Activated CD8-positive, alpha-beta memory T cell treated with anti-CD3 and anti-CD28 coated beads for 48 hours (primary cell): ENCODE measurements around the gene UBTF.
"Not testable (repeated sequence)": the region's sequence is repeated elsewhere in the genome, so short reads cannot be mapped to it uniquely, and the experiment has no call there.

Experiments used
- DNase-seq, 3 experiments: peaks; one replicate each; pipeline ENCODE4 v3.0.0-alpha.2; 2020; ENCODE audit warnings: low read depth in 2 of 3, low spot score in 2 of 3

Gene UBTF

DNA sequence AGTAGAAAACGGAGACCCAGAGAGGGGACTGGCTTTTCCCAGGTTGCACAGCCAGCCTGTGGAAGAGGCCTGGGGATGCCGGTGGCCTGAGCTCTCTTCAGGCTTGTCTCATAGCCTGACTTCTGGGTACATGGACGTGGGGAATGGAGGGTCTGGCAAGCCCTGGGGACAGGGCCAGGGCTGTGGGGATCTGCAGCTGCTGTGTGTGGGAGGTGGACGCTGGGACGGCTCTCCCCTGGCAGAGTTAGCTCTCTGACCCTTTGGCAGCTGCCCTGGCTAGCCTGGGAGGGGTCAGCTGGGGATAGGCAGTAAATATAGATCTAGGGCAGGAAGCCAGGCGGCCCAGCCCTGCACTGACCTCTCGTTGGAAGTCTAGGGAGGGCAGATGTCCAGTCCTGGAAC lies 28.0 kb upstream of the UBTF start:
- DNase-seq: no peak

DNA sequence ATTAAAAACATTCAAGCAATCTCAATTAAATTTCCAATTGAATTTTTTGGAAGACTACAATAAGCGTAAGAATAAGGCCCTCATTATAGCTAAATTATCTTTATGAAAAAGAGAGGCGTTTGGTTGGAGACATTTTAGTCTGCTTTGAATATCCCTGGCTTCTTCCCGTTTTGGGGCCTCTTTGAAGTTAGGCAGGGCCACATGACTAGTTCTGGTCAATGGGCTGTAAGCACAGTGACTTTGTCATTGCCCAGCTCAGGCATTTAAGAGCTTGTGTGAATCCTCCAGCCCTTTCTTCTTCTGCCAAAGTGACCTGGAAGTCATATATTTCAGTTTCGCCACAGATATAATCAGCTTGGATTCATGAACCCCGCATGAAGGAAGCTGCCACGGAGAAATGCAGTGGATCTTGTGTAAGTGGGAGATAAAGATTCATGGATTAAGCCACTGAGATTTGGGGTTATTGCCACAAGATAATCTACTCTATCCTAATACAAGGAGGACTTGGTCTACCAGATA lies 21.7 kb upstream of the UBTF start:
- no peak for DNase-seq

DNA sequence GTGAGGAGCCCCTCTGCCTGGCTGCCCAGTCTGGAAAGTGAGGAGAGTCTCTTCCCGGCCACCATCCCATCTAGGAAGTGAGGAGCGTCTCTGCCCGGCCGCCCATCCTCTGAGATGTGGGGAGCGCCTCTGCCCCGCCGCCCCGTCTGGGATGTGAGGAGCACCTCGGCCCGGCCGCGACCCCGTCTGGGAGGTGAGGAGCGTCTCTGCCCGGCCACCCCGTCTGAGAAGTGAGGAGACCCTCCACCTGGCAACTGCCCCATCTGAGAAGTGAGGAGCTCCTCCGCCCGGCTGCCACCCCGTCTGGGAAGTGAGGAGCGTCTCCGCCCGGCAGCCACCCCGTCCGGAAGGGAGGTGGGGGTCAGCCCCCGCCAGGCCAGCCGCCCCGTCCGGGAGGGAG lies 18.4 kb upstream of the UBTF start:
- DNase-seq: not testable (repeated sequence)

DNA sequence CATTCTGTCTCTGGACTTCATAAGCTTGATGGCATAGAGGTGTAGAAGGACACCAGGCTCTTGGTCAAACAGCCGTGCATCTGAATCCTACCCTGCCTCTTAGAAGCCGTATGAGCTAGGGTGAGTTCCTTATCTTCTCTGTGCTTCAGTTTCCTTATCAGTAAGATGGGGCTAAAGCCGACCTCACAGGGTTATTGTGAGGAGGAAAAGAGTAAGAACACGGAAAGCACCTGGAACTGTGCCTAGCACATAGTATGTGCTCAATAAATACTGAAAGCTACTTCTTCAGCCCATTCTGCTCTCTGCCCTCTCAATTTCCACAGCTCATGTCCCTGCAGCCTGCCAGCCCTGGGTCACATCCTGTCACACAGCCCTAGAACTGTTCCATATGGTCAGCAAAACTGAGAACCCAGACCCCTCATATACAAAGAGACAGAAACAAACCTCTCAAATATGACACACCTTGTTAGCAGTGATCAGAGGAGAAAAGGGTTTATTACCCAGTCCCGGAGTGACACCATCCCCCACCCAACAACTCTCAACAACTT lies 17.0 kb upstream of the UBTF start:
- no peak for DNase-seq

DNA sequence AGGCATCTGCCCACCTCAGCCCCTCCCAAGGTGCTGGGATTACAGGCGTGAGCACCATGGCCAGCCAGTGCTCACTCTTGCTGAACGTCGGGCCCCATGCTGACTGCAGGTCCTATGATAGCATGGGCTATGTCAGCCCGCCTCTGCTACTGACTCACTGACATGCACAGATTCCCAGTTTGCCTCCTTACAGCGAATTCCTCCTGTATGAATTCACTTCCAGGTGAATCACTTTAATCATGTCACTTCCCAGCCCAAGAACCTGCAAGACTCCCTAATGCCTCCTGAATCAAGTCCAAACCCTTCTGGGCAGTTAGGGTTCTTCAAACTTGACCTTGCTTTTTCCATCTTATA lies 16.1 kb upstream of the UBTF start:
- no peak for DNase-seq

DNA sequence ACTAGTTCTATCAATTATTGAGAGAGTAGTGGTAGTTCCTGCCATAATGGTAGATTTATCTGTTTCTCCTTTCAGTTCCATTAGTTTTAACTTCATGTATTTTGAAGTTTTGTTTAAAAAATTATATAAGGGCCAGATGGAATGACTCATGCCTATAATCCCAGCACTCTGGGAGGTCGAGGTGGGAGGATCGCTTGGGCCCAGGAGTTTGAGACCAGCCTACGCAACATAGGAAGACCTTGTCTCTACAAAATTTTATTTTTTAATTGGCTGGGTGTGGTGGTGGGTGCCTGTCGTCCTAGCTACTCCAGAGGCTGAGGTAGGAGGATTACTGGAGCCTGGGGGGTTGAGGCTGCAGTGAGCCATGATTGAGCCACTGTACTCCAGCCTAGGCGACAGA lies 14.1 kb upstream of the UBTF start:
- DNase-seq: no peak

DNA sequence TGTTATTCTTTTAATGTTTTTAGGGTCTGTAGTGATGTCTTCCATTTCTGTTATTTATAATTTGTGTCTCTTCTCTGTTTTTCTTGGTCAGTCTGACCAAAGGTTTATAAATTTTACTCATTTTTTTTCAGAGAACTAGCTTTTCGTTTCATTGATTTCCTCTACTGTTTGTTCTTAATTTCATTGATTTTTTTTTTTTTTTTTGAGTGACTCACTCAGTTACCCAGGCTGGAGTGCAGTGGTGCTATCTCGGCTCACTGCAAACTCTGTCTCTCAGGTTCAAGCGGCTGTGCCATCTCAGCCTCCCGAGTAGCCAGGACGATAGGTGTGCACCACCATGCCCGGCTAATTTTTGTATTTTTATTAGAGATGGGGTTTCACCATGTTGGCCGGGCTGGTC lies 12.6 kb upstream of the UBTF start:
- DNase-seq: no peak

DNA sequence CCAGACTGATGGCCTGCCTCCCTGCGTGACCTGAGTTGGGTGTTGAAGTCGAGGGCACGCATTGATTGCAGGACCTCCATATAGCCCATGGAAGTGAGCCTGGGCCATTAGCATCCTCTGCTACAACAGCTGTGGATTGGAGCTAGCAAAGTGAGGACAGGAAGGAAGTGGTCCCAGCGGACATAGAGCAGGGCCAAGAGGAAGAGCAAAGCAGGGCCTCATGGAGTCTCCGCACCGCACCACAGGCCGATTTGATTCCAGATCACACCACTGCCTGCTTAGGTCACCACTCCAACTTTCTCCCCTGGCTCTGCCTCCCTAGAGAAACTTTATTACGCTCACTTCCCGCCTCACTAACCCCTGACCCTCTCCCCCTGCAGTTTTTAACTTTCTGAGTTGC lies 10.7 kb upstream of the UBTF start:
- DNase-seq: no peak

DNA sequence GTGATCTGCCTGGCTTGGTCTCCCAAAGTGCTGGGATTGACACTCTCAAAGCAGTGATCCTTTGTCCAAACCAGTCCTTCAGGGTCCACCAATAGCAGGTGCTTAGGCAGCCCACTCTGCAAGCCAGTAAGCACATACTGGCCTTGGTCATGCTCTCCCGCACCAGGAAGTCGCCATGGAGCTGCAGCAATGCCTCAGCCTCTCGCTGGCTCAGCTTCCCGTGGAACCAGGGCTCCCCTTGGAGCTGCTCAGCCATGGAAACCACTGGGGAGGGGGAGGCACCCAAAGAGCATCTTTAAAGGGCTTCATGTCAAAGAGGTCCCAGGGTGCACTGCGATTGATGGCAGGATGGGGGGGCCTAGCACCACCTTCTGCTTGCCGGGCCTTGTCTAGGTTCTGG lies 9.6 kb upstream of the UBTF start:
- no peak for DNase-seq

DNA sequence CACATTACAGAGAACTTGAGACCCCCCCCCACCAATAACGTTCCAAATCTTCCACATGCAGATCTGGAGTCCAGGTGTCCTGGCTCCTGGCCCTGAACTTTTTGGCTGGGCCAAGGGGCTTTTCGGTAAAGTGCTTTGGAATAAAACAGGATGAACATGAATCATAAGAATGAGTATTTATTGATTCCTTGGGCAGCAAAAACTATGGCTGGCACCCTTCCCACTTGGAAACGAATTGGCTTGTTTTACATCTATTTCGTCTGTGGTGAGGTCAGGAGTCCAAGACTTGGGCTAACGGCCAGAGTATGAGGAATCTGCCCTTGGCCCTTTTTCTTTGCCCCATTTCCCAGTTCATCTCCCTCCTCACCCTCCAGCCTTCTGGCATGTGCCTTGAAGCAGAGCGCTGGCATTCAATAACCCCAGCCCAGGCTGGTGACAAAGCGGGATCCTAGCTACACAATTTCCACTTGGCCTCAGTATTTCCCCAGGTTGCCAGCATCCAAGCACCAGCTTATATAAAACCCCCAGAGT lies 4.1 kb upstream of the UBTF start:
- no peak for DNase-seq

DNA sequence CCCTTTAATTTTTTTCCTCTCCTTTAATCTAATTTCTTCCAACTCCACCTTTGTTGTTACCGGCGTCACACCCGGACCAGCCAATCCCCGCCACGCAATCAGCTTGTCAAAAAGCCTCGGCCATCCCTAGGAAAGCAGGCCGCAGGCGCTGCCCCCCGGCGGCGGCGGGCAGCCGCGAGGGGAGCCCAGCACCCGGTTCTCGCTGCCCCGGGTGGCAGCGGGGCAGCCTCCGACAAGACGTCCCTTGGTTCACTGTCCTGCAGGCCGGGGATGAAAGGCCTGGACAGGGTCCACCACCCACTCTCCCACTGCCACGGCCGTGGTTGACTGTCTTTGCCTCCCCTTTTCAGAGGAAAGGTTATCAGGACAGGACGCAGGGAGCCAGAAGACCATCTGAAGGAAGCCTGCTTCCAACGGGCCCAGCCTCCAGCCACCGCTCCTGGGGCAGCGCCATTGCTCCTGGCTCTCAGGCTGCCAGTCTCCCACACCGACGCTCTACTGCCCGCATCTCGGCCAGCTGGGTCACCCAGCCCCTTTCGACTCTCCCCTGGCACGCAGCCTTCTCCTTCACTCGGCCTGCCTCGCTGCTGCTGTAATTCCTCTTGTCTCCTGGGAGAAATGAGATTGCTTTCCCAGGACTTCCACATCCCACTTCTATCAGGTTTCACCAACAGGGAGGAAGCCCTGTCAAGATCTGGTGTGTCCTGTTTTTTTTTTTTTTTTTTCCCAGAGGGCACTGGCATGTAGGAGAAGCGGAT lies 2.8 kb upstream of the UBTF start:
- no peak for DNase-seq

DNA sequence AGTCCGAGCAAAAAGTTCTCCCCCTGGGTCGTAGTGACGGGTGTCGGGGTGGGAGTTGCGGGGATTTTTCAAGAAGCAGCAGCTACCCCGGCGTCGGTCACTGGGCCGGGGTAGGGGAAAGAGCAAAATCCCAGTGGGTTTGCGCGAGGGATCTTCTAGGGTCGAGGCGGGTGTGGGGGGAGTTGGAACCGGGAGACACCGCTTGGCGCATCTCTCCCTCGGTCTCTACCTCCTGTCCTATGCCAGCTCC lies 2.3 kb upstream of the UBTF start:
- no peak for DNase-seq

DNA sequence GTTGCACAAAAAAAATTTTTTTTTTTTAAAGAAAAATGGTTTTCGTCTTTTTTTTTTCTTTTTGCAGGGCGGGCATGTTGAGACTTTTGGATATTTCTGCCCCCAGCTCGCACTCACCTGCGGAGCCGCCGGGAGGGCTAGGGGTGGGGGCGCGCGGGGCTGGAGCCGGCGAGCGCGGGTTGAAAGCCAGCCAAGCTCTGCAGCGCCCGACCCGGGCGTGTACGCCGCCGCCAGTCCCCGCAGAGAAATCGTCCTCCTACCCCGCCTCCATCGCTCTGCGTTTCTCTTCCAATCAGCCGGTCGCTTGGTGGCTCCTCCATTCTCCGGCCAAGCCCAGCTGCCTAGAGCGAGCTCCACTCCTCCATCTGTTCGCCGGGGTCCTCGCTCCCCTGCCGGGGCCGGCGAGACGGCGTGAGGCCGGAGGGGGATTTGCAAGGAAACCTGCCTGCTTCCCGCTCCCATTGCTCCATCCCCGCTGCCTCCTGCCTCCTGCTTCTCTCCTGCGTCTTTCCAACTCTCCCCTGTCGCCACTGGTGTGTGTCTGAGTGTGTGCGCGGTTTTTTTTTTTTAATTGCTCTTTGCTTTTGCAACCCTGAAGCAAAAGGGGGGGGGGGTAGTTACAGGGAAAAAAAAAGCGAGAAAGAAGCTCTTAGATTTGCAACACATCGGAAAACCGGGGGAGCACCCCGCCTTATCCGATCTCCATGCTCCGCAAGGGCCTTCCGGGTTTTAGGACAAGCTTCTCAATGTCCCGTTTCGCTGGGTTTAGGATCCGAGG lies 1.8 kb upstream of the UBTF start:
- DNase-seq: no peak

DNA sequence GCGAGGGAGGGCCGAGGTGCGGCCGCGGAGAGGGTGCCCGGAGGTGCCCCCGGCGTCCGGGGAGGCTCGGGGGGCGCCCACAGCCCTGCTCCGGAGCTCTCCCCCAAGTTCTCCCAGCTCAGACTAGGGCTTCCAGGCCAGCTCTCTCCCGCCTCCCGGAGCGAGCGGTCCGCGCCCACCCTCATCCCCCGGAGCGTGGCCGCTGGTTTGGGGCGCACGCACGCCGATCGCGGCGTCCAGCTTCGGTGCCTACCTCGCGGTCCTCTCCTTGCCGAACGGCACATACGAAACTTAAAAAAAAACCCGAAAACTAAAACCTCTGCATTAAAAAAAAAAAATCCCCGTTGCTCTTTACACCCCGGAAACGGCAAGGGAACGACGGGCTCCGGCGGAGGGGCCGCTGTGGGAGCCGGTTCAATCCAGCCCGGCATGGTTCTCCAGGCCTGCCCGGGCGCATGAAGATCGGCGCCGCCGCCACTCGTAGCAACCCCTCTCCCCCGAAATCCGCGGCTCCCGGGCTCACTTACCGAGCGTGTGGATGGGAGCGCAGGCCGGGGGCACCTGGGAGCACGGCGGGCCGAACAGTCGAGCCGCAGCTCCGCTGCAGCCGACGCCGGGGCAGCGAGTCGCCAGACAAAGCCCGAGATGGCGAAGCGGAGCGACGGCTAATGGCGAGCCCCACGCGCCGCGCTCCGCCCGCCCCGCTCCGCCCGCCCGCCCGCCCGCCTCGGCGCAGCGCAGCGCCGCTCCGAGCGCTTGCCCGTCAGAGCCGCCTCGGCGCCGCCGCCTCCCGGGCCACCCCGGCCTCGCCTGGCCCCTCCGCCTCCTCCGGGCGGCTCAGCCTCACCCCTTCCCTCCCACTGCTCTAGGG lies 973 bp upstream of the UBTF start:
- DNase-seq: no peak

DNA sequence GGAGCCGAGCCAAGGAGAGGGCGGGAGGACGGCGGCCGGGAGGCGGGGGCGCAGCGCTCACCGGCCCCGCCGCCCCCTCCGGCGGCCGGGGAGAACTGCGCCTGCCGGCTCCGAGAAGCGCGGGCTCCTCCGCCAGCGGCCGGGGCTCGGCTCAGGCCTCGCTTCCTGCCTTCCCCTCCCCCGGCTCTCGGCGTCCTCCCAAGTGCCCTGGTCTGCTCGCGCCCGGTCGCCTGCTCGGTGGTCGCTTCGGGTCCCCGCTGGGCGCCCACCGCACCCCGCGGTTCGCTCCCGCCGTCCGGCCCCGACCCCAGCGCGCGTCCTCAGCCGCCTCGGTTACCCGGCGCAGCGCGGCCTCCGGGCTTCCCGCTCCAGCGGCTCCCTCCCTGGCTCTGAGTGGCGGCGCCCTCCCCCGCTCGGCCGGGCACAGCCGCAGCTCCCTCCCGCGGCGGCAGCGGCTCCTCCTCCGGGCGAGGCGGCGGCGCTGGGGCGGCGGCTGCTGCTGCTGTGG lies 313 bp downstream of the UBTF start:
- DNase-seq: peak in 2 of 3 experiments; percentile 52 to 59

DNA sequence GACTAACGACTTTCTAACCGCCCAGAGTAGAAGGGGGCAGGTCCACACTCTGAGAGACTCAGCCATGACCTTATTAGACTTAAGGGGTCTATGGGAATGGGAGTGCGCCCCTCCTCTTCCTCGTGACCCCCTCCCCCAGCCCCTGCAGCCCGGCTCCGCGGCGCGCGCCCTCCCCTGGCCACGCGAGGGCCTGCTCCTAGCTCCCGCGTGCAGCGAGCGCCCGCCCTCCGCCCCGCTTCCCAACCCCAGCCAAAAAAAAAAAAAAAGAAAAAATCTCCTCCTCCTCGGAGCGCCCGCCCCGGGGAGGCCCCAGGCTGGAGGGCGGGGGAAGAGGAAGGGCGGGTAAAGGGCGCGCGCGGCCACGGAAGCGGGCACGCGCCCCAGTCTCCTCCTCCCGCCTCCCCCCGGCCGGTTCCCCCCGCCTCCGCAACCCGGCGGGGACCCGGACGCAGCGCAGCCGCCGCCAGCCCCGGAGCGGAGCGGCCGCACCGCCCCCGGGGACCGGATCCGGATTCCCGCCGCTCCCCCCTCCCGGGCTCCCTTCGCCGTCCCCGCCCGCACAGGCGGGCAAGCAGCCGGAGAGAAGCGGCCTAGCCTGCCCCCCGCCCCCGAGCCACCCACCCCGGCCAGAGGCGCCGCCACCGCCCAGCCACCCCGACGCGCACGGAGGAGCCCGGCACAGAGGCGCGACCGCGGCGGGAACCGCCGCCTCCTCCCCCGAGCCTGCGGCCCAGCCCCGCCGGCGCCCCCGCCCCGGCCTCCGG lies 949 bp downstream of the UBTF start:
- DNase-seq: peak in 2 of 3 experiments; percentile 72 to 84

DNA sequence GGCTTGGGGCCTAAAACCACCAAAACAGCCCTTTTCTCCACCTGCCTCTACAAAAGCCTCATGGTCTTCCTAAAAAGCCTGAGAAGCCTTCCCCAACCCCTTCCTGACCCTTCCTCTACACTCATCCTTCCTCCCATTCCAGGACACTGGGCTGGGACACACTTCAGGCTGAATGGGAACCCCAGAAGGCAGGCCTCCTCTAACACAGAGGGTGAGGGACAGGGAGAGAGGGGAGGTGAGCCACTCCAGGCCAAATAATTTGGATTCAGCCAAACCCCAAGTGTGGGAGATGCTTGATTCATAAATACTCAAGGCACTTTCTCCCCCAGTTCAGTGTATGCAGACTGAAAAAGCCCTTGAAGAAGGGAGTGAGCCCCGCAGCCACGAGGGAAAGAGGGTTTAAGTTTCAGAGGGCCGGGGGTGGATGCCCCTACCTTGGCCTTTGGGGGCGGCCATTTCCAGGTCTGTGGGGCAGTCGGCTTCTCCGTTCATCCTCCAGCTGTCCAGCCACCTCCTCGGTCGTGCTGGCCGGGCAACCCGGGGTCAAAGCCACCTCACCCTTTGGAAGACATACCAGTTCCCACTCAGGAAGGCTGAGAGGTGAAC lies 1.6 kb downstream of the UBTF start:
- DNase-seq: no peak

DNA sequence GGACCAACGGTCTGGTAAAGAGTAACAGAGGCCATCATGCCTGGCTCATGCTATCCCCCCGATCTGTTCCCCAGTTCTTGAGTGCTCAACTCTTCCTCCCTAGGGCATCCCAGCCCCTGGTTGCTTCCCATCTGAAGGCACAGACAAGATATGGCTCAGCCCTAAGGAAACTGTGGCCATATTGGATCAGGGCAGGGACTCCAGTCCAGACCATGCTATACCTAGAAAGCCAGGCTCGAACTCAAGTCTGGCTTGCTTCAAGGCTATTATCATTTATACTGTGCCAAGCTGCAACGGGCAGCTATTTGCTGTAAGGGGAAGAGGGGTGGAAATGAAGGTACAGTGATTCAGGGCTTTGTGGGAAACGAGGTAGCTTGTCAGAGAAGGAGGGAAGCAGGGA lies 2.8 kb downstream of the UBTF start:
- no peak for DNase-seq

DNA sequence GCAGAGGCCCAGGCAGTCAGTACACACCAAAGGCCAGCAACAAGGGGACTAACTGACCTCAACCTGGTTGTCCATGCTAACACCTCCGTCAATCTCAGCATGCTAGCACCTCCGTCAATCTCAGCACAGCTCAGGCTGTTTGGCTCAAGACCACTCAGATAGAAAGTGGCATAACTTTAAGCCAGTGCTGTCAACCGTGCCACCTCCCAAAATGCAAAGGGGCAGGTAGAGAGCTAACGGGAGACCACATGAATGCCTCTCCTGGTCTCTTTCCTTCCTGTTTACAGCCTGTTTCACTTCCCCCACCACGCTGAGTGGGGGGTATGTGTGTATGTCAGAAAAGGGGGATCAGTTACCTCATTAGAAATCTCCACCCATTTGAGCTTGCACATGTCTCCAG lies 3.3 kb downstream of the UBTF start:
- no peak for DNase-seq

DNA sequence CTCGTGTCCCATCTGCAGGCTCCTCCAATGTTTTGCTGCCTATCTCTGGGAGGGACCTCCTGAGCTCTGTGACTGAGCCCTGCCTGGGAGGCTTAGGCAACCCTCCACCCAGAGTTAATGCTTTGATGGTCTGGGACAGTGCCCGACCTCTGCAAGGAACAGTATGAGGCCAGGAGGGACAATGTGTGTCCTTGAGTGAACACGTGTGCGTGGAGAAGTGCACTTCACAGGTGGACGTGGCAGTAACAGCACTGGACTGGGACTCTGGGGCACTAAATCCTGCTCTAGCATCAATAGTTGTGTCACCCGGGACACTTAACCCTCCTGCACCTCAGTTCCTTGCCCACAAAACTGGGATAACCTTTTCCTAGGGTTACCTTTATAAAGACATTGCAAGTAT lies 4.6 kb downstream of the UBTF start:
- no peak for DNase-seq
